K562 (cell line): Measurements from ENCODE around the gene TMEM208. TPM values are rescaled to one million over a fixed set of nuclear protein-coding genes. Genes with fewer than 3 reads are reported as not detected.

ENCODE experiments used
- ATF3 ChIP-seq, 2 experiments: fragments of 450-650 bp in 1 of 2; sonication (generic) in 1 of 2; formaldehyde crosslinking in 1 of 2; IDR thresholded peaks in 1 of 2; conservative IDR thresholded peaks in 1 of 2; 2 replicates each; pipeline versions ENCODE4 v1.6.1 to v1.8.1; 2016 to 2023; ENCODE audit warnings: mild to moderate bottlenecking in 2 of 2, moderate library complexity in 2 of 2, inconsistent platforms in 1 of 2, missing genetic modification reagents in 1 of 2
- CBFA2T3 ChIP-seq: fragments of 450-650 bp; IDR thresholded peaks from 2 replicates; pipeline ENCODE4 v1.6.1; 2017
- EP300 ChIP-seq: IDR thresholded peaks from 2 replicates; pipeline ENCODE4 v1.6.1; 2012; ENCODE audit warnings: low read length, improper control_type of control experiment
- FOS ChIP-seq: IDR thresholded peaks from 3 replicates; pipeline ENCODE4 v1.6.1; 2011; ENCODE audit not compliant: insufficient read length; ENCODE audit errors: extremely low read depth
- JUND ChIP-seq, 2 experiments: IDR thresholded peaks; 2 replicates in 1 of 2; 3 replicates in 1 of 2; pipeline ENCODE4 v1.6.1; 2011; ENCODE audit warnings: borderline replicate concordance in 2 of 2, low read depth in 2 of 2, low read length in 2 of 2, improper control_type of control experiment in 1 of 2, missing biosample characterization in 1 of 2, missing genetic modification characterization in 1 of 2, missing genetic modification reagents in 1 of 2
- MTA2 ChIP-seq: fragments of 450-650 bp; IDR thresholded peaks from 2 replicates; pipeline ENCODE4 v1.6.1; 2016; ENCODE audit warnings: low read depth
- NCOR1 ChIP-seq: fragments of 450-650 bp; IDR thresholded peaks from 2 replicates; pipeline ENCODE4 v1.6.1; 2016; ENCODE audit warnings: mild to moderate bottlenecking, moderate library complexity
- NFIC ChIP-seq: fragments of 450-650 bp; IDR thresholded peaks from 2 replicates; pipeline ENCODE4 v1.6.1; 2017; ENCODE audit warnings: mild to moderate bottlenecking, inconsistent platforms
- NFYB ChIP-seq: IDR thresholded peaks from 2 replicates; pipeline ENCODE4 v1.6.1; 2011; ENCODE audit warnings: mild to moderate bottlenecking, moderate library complexity; ENCODE audit not compliant: insufficient read length; ENCODE audit errors: extremely low read depth
- NRF1 ChIP-seq, 2 experiments: fragments of 450-650 bp; IDR thresholded peaks in 1 of 2; conservative IDR thresholded peaks in 1 of 2; 2 replicates each; pipeline ENCODE4 v1.6.1; 2014; ENCODE audit warnings: mild to moderate bottlenecking in 2 of 2
- PRDM10 ChIP-seq: fragments of 450-650 bp; IDR thresholded peaks from 2 replicates; pipeline ENCODE4 v1.6.1; 2018; ENCODE audit not compliant: partially characterized antibody
- SMARCA4 ChIP-seq: fragments of 450-650 bp; IDR thresholded peaks from 2 replicates; pipeline ENCODE4 v1.6.1; 2016
- SMARCE1 ChIP-seq: fragments of 450-650 bp; IDR thresholded peaks from 2 replicates; pipeline ENCODE4 v1.7.1; 2016; ENCODE audit warnings: mild to moderate bottlenecking
- TBP ChIP-seq: optimal IDR thresholded peaks from 2 replicates; pipeline ENCODE3; 2011; ENCODE audit warnings: low read depth, low read length, improper control_type of control experiment
- TCF3 ChIP-seq: sonication (generic); formaldehyde crosslinking; IDR thresholded peaks from 2 replicates; pipeline ENCODE4 v1.4.0; 2020; ENCODE audit warnings: mild to moderate bottlenecking, missing genetic modification reagents
- TEAD2 ChIP-seq: fragments of 450-650 bp; IDR thresholded peaks from 2 replicates; pipeline ENCODE4 v1.6.1; 2016; ENCODE audit warnings: missing genetic modification characterization, control low read depth, missing compliant biosample characterization
- YY1 ChIP-seq, 3 experiments: IDR thresholded peaks; 2 replicates each; pipeline ENCODE4 v1.6.1; 2011; ENCODE audit warnings: low read length in 2 of 3, mild to moderate bottlenecking in 2 of 3, moderate library complexity in 2 of 3, borderline replicate concordance in 1 of 3, control low read depth in 1 of 3, low read depth in 1 of 3; ENCODE audit not compliant: insufficient read depth in 3 of 3, insufficient replicate concordance in 2 of 3, control insufficient read depth in 1 of 3, insufficient read length in 1 of 3; ENCODE audit errors: extremely low read depth in 1 of 3
- ZNF280A ChIP-seq: fragments of 450-650 bp; IDR thresholded peaks from 2 replicates; pipeline ENCODE4 v1.6.1; 2018; ENCODE audit warnings: mild to moderate bottlenecking, low read depth; ENCODE audit not compliant: partially characterized antibody
- ZNF77 ChIP-seq: fragments of 250-450 bp; sonication (Bioruptor Pico); IDR thresholded peaks from 2 replicates; pipeline ENCODE4 v1.5.0; 2020
- polyA plus RNA-seq, 8 experiments: library from polyadenylated mRNA; depleted of rRNA in 4 of 8; stranded (reverse) in 5 of 8; unstranded in 3 of 8; fragments of >200 nt; fragmentation: Nextera tagmentation in 2 of 8; fragmentation: Illumina TruSeq in 1 of 8; extraction: Ambion mirVana in 2 of 8; extraction: Trizol in 1 of 8; gene quantifications; 2 replicates each; pipeline versions ENCODE4 v1.2.1 to v1.2.3, GENCODE V29; 2011 to 2014; ENCODE audit warnings: inconsistent platforms in 1 of 8, missing spikeins in 1 of 8
- total RNA-seq, 7 experiments: library from RNA; depleted of rRNA in 6 of 7; stranded (reverse); fragments of >200 nt in 6 of 7; fragmentation: Illumina TruSeq in 2 of 7; extraction: Trizol in 2 of 7; gene quantifications; 2 replicates each; pipeline versions ENCODE4 v1.2.1 to v1.2.3, GENCODE V29; 2011 to 2021; ENCODE audit warnings: low replicate concordance in 1 of 7

TMEM208 gene
- total and polyA plus RNA-seq, 9 of the 15 experiments (the other 6 are each of a cell fraction or from before 2014, with no cell fraction given): 31.8 to 239 (median 54.3) TPM

- TF ChIP-seq PRDM10 (peak; percentile 71), CBFA2T3 (peak; percentile 87), NFYB (no peak), JUND (IDR thresholded peaks at IDR 0.05; ENCODE audit: borderline replicate concordance, low read depth, low read length) (peak; percentile 89), JUND (tag; IDR thresholded peaks at IDR 0.05; ENCODE audit: borderline replicate concordance, low read depth, low read length) (peak; percentile 89; the same call in 2 of the 3 replicates), TEAD2 (tag) (no peak), EP300 (peak; percentile 19; the same call in 1 of the 2 replicates), FOS (peak; percentile 14), ATF3 (IDR thresholded peaks at IDR 0.05) (peak; percentile 85), ATF3 (CRISPR knock-in tag; conservative IDR thresholded peaks at IDR 0.05) (no peak), SMARCA4 (peak; percentile 84), SMARCE1 (peak; percentile 84), ZNF280A (no peak), NFIC (peak; percentile 40; the same call in 1 of the 2 replicates), TCF3 (CRISPR knock-in tag) (peak; percentile 68), ZNF77 (CRISPR knock-in tag) (no peak), NCOR1 (peak; percentile 40; the same call in 1 of the 2 replicates), MTA2 (0 out of 2 replicates have a peak, but pooled peaks have one; percentile 23), YY1 (IDR thresholded peaks at IDR 0.05; ENCODE audit: borderline replicate concordance in 1 of 3, control insufficient read depth in 1 of 3, extremely low read depth in 1 of 3, insufficient read depth in 3 of 3, insufficient read length in 1 of 3, insufficient replicate concordance in 2 of 3, low read depth in 1 of 3, low read length in 2 of 3) (peak in 1 of 3 experiments; percentile 43), NRF1 (conservative IDR thresholded peaks at IDR 0.05 in 1 of 2, IDR thresholded peaks at IDR 0.05 in 1 of 2) (peak in 1 of 2 experiments; percentile 28; a peak in 1 of 4 replicates), TBP (peak; percentile 40)
These were observed 36.2 kb upstream of the TMEM208 start (continued) for GRCh38 chr16:67190448-67191399.
